GM21723 (cell line): ENCODE data around the gene RYK.
"Not testable (repeated sequence)": the region's sequence is repeated elsewhere in the genome, so short reads cannot be mapped to it uniquely, and the experiment has no call there.

ENCODE experiments used
- ATAC-seq: cut with Tn5 transposase; IDR thresholded peaks from one replicate; pipeline ENCODE4 v1.9.1; 2021; ENCODE audit warnings: mild to moderate bottlenecking, moderate library complexity; ENCODE audit not compliant: unreplicated experiment

Gene RYK

GRCh38 chr3:134250717-134251220, at the start of gene RYK:
TSS of gene RYK (minus strand) at chr3:134250859. CDS start at chr3:134250654, 205 bp downstream.
- peak; percentile 86 for ATAC-seq

GRCh38 chr3:134299888-134300206, 49.2 kb upstream of the RYK start:
- no peak for ATAC-seq

GRCh38 chr3:134299185-134299887, 48.7 kb upstream of the RYK start:
- ATAC-seq: no peak

GRCh38 chr3:134298249-134298648, 47.6 kb upstream of the RYK start:
- ATAC-seq: no peak

- no peak for ATAC-seq
Observed at GRCh38 chr3:134296616-134297015, 46.0 kb upstream of the RYK start.

GRCh38 chr3:134295930-134296329, 45.3 kb upstream of the RYK start:
- ATAC-seq: no peak

GRCh38 chr3:134294302-134295280, 43.9 kb upstream of the RYK start:
- peak; percentile 100 for ATAC-seq

GRCh38 chr3:134291319-134292254, 40.9 kb upstream of the RYK start:
- no peak for ATAC-seq

GRCh38 chr3:134287512-134287911, 36.9 kb upstream of the RYK start:
- ATAC-seq: no peak

GRCh38 chr3:134284438-134284837, 33.8 kb upstream of the RYK start:
- no peak for ATAC-seq

GRCh38 chr3:134282659-134283047, 32.0 kb upstream of the RYK start:
- ATAC-seq: no peak

GRCh38 chr3:134281912-134282658, 31.4 kb upstream of the RYK start:
- no peak for ATAC-seq

- no peak for ATAC-seq
Observed at GRCh38 chr3:134279466-134279865, 28.8 kb upstream of the RYK start.

- no peak for ATAC-seq
Observed at GRCh38 chr3:134277066-134277660, 26.5 kb upstream of the RYK start.

GRCh38 chr3:134276086-134276485, 25.4 kb upstream of the RYK start:
- ATAC-seq: no peak

GRCh38 chr3:134275110-134275509, 24.5 kb upstream of the RYK start:
- not testable (repeated sequence) for ATAC-seq

- ATAC-seq: no peak
Observed at GRCh38 chr3:134274571-134274970, 23.9 kb upstream of the RYK start.

GRCh38 chr3:134267996-134268395, 17.3 kb upstream of the RYK start:
- no peak for ATAC-seq

- ATAC-seq: no peak
Observed at GRCh38 chr3:134260987-134261386, 10.3 kb upstream of the RYK start.
